IPS-15b (cell line): Measurements from ENCODE around the gene PRDM15.

Source experiments
- H3K27me3 ChIP-seq: one replicate; pipeline ENCODE4 v1.6.1; 2013; ENCODE audit warnings: low read length; ENCODE audit not compliant: control insufficient read depth, insufficient read depth
- H3K36me3 ChIP-seq: one replicate; pipeline ENCODE4 v1.6.1; 2013; ENCODE audit warnings: low read length; ENCODE audit not compliant: control insufficient read depth, insufficient read depth
- H3K4me1 ChIP-seq: one replicate; pipeline ENCODE4 v1.6.1; 2013; ENCODE audit warnings: mild to moderate bottlenecking, low read length; ENCODE audit not compliant: control insufficient read depth, insufficient read depth
- H3K4me3 ChIP-seq: one replicate; pipeline ENCODE4 v1.5.1; 2013; ENCODE audit warnings: low read depth, low read length
- H3K9ac ChIP-seq: one replicate; pipeline ENCODE4 v1.6.1; 2013; ENCODE audit warnings: low read depth, mild to moderate bottlenecking, low read length
- H3K9me3 ChIP-seq: one replicate; pipeline ENCODE4 v1.6.1; 2013; ENCODE audit warnings: mild to moderate bottlenecking, low read length; ENCODE audit not compliant: control insufficient read depth, insufficient read depth

Gene PRDM15

DNA sequence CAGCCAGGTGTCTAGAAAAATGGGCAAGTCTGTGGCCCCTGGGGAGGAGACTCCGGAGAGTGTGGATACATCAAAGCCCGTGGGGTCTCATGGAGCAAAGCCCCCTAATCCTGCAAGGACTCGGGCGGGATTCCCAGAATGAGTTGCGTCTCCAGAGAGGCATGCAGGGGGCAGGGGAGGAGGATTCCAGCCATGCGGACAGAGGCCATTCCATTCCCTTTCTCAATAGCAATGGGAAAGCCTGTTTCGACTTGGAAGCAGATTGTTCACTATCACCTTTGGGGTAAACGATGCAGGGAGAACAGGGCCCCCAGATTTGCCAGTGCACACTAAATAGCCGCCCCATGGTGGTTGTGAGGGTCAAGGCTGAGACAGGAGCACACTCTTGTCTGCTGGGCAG lies 15.4 kb upstream of the PRDM15 start:
- no peaks in the 10 kb centered on the region for H3K9me3 ChIP-seq
- peaks cover 14% of the 10 kb centered on the region for H3K4me1 ChIP-seq

GRCh38 chr21:41892726-41893125 lies 13.6 kb upstream of the PRDM15 start:
- peaks cover 9% of the 10 kb centered on the region for H3K4me1 ChIP-seq

More for the DNA sequence above, 15.4 kb upstream of the PRDM15 start:
- Histone ChIP-seq H3K36me3 (peaks cover 2% of the 10 kb centered on the region), H3K27me3 (no peaks in the 10 kb centered on the region), H3K9ac (no peak overlapping the region), H3K4me3 (no peak overlapping the region)

GRCh38 chr21:41891132-41891531 lies 12.0 kb upstream of the PRDM15 start:
- Histone ChIP-seq H3K27me3 (no peaks in the 10 kb centered on the region), H3K9ac (no peak overlapping the region), H3K4me1 (peaks cover 2% of the 10 kb centered on the region), H3K9me3 (no peaks in the 10 kb centered on the region), H3K36me3 (no peaks in the 10 kb centered on the region), H3K4me3 (no peak overlapping the region)

More at GRCh38 chr21:41892726-41893125, 13.6 kb upstream of the PRDM15 start:
- H3K4me3 ChIP-seq = no peak overlapping the region
- no peaks in the 10 kb centered on the region for H3K36me3 ChIP-seq
- H3K9ac ChIP-seq = no peak overlapping the region
- H3K9me3 ChIP-seq = no peaks in the 10 kb centered on the region
- H3K27me3 ChIP-seq = no peaks in the 10 kb centered on the region

GRCh38 chr21:41890355-41890754 lies 11.2 kb upstream of the PRDM15 start:
- no peaks in the 10 kb centered on the region for H3K36me3 ChIP-seq
- H3K4me3 ChIP-seq = no peak overlapping the region
- H3K9me3 ChIP-seq = no peaks in the 10 kb centered on the region
- H3K9ac ChIP-seq = no peak overlapping the region
- no peaks in the 10 kb centered on the region for H3K4me1 ChIP-seq
- H3K27me3 ChIP-seq = no peaks in the 10 kb centered on the region

DNA sequence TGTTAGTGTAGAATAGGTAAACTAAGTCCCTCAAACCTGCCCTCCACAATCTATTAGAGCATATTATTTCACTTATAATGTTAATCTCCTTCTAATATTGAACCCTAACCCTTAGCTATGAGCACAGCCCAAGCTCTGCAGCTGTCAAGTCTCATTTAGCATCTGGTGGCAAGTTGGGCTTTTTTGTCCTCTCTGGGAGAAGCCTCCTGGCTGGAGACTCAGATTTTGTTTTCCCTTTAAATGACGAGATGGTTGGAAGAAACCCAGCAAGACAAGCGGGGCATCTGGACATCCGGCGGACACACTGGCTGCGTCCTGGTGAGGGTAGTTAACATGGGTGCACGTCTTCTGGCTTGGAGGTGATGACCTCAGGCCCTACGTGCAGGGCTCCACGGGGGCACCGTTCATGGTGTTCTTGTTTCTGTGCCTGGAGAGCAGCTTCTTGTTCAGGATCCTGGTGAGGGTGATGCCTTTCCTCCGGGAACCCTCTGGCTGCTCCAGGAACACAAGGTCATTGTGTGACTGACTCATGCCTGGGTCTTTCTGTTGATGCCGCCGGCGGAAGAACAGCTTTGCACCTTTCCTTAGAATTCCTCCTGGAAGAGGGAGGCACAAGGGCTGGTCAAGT lies 9.7 kb upstream of the PRDM15 start:
- H3K27me3 ChIP-seq = no peaks in the 10 kb centered on the region
- no peaks in the 10 kb centered on the region for H3K9me3 ChIP-seq
- H3K4me3 ChIP-seq = no peak overlapping the region
- H3K4me1 ChIP-seq = peaks cover 3% of the 10 kb centered on the region
- H3K36me3 ChIP-seq = no peaks in the 10 kb centered on the region
- H3K9ac ChIP-seq = no peak overlapping the region

DNA sequence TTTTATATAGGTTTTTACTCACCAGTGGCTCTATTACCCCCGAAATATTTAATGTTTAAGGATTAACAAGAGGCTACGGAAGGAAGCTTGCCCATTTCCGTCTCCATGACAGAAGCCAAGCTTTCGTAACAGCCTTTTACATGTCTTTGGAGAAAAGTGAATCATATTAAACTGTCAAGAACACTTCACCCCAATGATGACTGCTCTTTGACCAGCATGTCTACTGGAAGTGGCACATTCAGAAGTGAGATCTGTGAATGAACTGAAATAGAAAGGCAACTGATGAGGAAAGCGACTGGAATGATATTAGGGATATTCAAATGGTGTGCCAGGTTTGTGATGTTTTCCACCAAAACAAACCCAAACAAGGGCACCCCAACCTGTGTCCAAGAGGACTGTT lies 8.5 kb upstream of the PRDM15 start:
- Histone ChIP-seq H3K4me3 (no peak overlapping the region), H3K36me3 (no peaks in the 10 kb centered on the region), H3K9me3 (no peaks in the 10 kb centered on the region), H3K4me1 (peaks cover 3% of the 10 kb centered on the region), H3K9ac (no peak overlapping the region), H3K27me3 (no peaks in the 10 kb centered on the region)

GRCh38 chr21:41886328-41886727 lies 7.2 kb upstream of the PRDM15 start:
- Histone ChIP-seq H3K9ac (no peak overlapping the region), H3K36me3 (no peaks in the 10 kb centered on the region), H3K9me3 (no peaks in the 10 kb centered on the region), H3K27me3 (no peaks in the 10 kb centered on the region), H3K4me1 (peaks cover 3% of the 10 kb centered on the region), H3K4me3 (no peak overlapping the region)

DNA sequence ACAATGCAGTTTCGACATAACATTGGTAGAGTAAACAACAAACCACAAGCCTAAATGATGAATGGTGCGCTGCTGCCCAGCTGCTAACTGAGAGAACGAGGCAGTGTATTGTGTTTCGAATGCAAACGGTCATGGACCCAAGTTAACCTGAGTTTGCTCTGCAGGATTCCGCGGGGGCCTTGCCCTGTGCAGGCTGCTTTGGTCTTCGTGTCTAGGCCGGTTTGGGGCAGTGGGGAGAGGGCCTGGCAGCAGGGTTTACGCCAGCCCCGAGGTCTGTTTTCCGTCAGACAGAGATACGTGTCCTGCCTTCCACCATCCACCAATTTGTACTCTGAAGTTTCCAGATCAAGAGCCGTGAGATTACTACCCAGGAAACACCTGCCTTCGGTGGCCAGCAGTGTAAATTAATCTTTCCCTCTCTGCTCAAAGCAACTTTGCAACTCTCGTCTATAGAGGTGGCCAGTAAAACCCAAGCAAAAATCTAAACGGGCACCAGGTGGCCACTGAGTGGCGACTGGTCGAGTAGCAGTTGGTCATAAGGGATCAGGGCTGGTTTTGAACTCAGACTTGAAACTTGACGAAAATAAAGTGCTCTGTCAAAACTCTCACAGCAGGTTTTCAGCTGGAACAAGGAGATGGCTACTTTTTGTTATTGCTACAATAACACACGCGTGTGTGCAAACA lies 6.3 kb upstream of the PRDM15 start:
- H3K9me3 ChIP-seq = no peaks in the 10 kb centered on the region
- H3K4me3 ChIP-seq = no peak overlapping the region
- peaks cover 3% of the 10 kb centered on the region for H3K4me1 ChIP-seq
- H3K36me3 ChIP-seq = no peaks in the 10 kb centered on the region
- no peak overlapping the region for H3K9ac ChIP-seq
- no peaks in the 10 kb centered on the region for H3K27me3 ChIP-seq

DNA sequence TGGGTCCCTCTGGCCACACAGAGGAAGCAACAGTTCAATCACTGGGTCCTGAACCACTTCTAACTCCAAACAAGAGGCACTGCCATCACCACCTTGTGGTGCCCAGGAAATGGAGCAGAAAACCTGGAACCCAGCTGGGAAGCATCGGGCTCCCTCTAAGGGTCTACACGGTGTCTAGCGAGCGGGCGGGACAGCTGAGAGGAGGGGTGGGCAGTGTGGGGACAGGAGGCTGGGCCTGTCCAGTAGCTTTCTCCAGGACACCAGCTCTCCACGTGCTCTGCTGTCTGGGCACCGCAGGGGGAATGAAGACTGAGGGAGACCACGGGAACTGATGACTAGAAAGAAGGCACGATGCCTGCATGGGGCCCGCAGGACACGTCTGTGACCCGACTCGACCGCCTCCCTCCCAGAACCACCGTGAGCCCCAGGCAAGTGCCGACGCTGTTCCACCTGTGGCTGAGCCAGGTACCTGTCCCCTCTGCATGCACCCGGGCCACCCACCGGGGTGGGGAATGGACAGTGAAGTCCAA lies 5.4 kb upstream of the PRDM15 start:
- peaks cover 3% of the 10 kb centered on the region for H3K4me1 ChIP-seq
- H3K4me3 ChIP-seq = no peak overlapping the region
- no peaks in the 10 kb centered on the region for H3K27me3 ChIP-seq
- H3K36me3 ChIP-seq = no peaks in the 10 kb centered on the region
- no peak overlapping the region for H3K9ac ChIP-seq
- H3K9me3 ChIP-seq = no peaks in the 10 kb centered on the region

DNA sequence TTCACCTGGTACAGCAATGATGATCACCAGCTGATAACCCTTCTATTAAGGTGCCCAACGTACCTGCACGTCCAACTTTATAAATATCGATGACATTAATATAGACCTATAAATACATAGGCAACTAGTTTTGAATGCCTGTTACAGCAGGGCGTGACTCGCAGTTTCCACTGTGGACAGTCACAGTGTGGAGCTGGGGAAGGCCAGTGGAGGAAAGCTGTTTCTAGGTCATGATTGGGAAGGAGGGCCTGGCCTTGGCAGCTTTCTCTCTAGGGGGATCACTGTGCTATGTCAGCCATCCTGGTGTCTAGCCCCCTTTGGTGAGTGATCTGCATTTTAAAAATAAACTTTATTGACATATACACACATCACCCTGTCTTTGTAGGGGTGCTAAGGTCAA lies 4.4 kb upstream of the PRDM15 start:
- H3K36me3 ChIP-seq = no peaks in the 10 kb centered on the region
- H3K27me3 ChIP-seq = no peaks in the 10 kb centered on the region
- H3K9ac ChIP-seq = no peak overlapping the region
- no peaks in the 10 kb centered on the region for H3K9me3 ChIP-seq
- peaks cover 3% of the 10 kb centered on the region for H3K4me1 ChIP-seq
- H3K4me3 ChIP-seq = no peak overlapping the region

DNA sequence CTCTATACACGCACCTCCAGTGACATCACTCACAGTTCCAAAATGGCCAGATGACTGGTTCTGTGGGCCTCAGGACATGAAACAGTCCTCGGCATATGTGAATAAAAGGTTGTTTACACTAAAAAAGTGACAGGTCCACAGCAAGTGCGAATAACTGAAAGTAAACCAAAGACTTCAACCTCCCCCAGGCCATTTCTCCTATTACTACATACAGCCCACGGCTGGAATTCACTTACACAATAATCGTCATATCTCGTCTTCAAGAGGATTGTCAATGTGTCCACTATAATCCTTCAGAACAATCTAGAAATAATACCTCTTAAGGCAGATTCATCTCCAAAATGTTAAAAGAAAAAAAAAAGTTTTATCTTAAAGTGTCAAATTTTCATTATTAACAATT lies 1.9 kb upstream of the PRDM15 start:
- H3K36me3 ChIP-seq = no peaks in the 10 kb centered on the region
- H3K9ac ChIP-seq = no peak overlapping the region
- H3K27me3 ChIP-seq = no peaks in the 10 kb centered on the region
- no peaks in the 10 kb centered on the region for H3K9me3 ChIP-seq
- H3K4me1 ChIP-seq = peaks cover 9% of the 10 kb centered on the region
- no peak overlapping the region for H3K4me3 ChIP-seq

DNA sequence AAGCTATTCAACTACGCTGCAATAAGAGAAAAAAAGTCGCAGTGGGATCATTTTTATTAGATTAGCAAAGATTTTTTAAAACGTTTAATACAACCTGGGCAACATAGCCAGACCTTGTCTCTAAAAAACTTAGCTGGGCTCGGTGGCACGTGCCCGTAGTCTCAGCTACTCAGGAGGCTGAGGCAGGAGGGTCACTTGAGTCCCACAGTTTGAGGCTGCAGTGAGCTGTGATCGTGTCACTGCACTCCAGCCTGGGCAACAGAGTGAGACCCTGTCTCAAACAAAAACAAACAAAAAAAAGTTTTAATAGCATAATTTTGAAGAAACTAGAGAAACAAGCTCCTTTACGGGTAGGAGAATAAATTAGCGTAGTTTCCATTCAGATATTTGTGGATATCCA lies 1.0 kb upstream of the PRDM15 start:
- Histone ChIP-seq H3K4me1 (peaks cover 7% of the 10 kb centered on the region), H3K27me3 (no peaks in the 10 kb centered on the region), H3K36me3 (no peaks in the 10 kb centered on the region), H3K4me3 (no peak overlapping the region), H3K9ac (no peak overlapping the region), H3K9me3 (no peaks in the 10 kb centered on the region)
